OCI-LY3 (cell line): Measurements from ENCODE around the gene NCOA4.
"Not testable (repeated sequence)": the region's sequence is repeated elsewhere in the genome, so short reads cannot be mapped to it uniquely, and the experiment has no call there.

Experiments
- H2AFZ ChIP-seq: fragments of 200-600, 300-600 bp; shearing (Covaris generic); 2 replicates; pipeline ENCODE4 v1.6.0; 2014; ENCODE audit warnings: antibody characterized with exemption, low read depth, low read length
- H3K27ac ChIP-seq: fragments of 200-600, 300-600 bp; sonication (generic); 2 replicates; pipeline ENCODE4 v1.5.1; 2014; ENCODE audit warnings: mild to moderate bottlenecking, low read length, moderate library complexity, mixed read lengths
- H3K27me3 ChIP-seq: fragments of 200-600, 300-600 bp; sonication (generic); 2 replicates; pipeline ENCODE4 v1.6.1; 2014; ENCODE audit warnings: low read depth, low read length, mixed read lengths
- H3K36me3 ChIP-seq: fragments of 200-600, 300-600 bp; sonication (generic); replicated peaks from 2 replicates; pipeline ENCODE3; 2014; ENCODE audit warnings: low read depth, low read length, mixed read lengths
- H3K4me1 ChIP-seq: fragments of 300-600, 200-600 bp; sonication (generic); 2 replicates; pipeline ENCODE4 v1.6.1; 2014; ENCODE audit warnings: low read length, mixed read lengths
- H3K4me2 ChIP-seq: fragments of 200-600, 300-600 bp; sonication (generic); 2 replicates; pipeline ENCODE4 v1.6.1; 2014; ENCODE audit warnings: low read length, mixed read lengths
- H3K4me3 ChIP-seq: fragments of 300-600, 200-600 bp; sonication (generic); 2 replicates; pipeline ENCODE4 v1.5.1; 2014; ENCODE audit warnings: antibody characterized with exemption, mild to moderate bottlenecking, low read length, moderate library complexity
- H3K79me2 ChIP-seq: fragments of 300-600, 200-600 bp; shearing (Covaris generic); 2 replicates; pipeline ENCODE4 v1.6.1; 2014; ENCODE audit warnings: mild to moderate bottlenecking, low read length, mixed read lengths
- H3K9ac ChIP-seq: fragments of 300-600, 200-600 bp; shearing (Covaris generic); 2 replicates; pipeline ENCODE4 v1.6.0; 2014; ENCODE audit warnings: mild to moderate bottlenecking, low read length, moderate library complexity
- H3K9me3 ChIP-seq: fragments of 200-600, 300-600 bp; shearing (Covaris generic); 2 replicates; pipeline ENCODE4 v1.6.1; 2014; ENCODE audit warnings: low read length, mixed read lengths; ENCODE audit not compliant: insufficient read depth
- H4K20me1 ChIP-seq: fragments of 200-600, 300-600 bp; sonication (generic); 2 replicates; pipeline ENCODE4 v1.6.1; 2016; ENCODE audit warnings: low read length, mixed read lengths; ENCODE audit not compliant: insufficient read depth
- CTCF ChIP-seq: fragments of 200-600, 300-600 bp; sonication (generic); IDR thresholded peaks from 2 replicates; pipeline ENCODE4 v1.5.1; 2014; ENCODE audit warnings: antibody characterized with exemption, low read length, low read depth

NCOA4 gene

GRCh38 chr10:45983538-45984186 lies 46.8 kb downstream of the NCOA4 start:
- TF ChIP-seq CTCF: 0 out of 2 replicates have a peak, but pooled peaks have one; percentile 12
- not testable (repeated sequence) for H2AFZ ChIP-seq, H3K79me2 ChIP-seq, H3K4me2 ChIP-seq, H3K27ac ChIP-seq, H3K36me3 ChIP-seq, H3K4me1 ChIP-seq, H3K27me3 ChIP-seq, H3K9me3 ChIP-seq, H4K20me1 ChIP-seq, H3K4me3 ChIP-seq, H3K9ac ChIP-seq

GRCh38 chr10:45981367-45981766 lies 49.1 kb downstream of the NCOA4 start:
- H3K4me1 ChIP-seq, H3K4me2 ChIP-seq, H3K9ac ChIP-seq, H3K4me3 ChIP-seq, H3K27me3 ChIP-seq, H3K27ac ChIP-seq, H3K9me3 ChIP-seq, H3K36me3 ChIP-seq, H4K20me1 ChIP-seq, H2AFZ ChIP-seq: not testable (repeated sequence)
- peaks cover 12% of the 10 kb centered on the region; the same call in 1 of the 2 replicates for H3K79me2 ChIP-seq

- H3K4me3 ChIP-seq, H3K4me2 ChIP-seq, H3K9me3 ChIP-seq, H3K4me1 ChIP-seq, H3K27me3 ChIP-seq, H3K36me3 ChIP-seq, H4K20me1 ChIP-seq, H2AFZ ChIP-seq, H3K9ac ChIP-seq, H3K27ac ChIP-seq: not testable (repeated sequence)
- H3K79me2 ChIP-seq: peaks cover 29% of the 10 kb centered on the region
Observed at GRCh38 chr10:45978554-45978953, 51.9 kb downstream of the NCOA4 start.

GRCh38 chr10:45974041-45974440 lies 56.4 kb downstream of the NCOA4 start:
- not testable (repeated sequence) for H4K20me1 ChIP-seq, H3K36me3 ChIP-seq, H3K9ac ChIP-seq, H3K9me3 ChIP-seq, H3K4me2 ChIP-seq, H3K27ac ChIP-seq, H3K4me1 ChIP-seq, H3K27me3 ChIP-seq, H3K4me3 ChIP-seq, H2AFZ ChIP-seq
- H3K79me2 ChIP-seq: peaks cover 62% of the 10 kb centered on the region

GRCh38 chr10:45972813-45973169 lies 57.6 kb downstream of the NCOA4 start:
- Histone ChIP-seq H3K27ac (peak overlapping the region; percentile 28; the same call in 1 of the 2 replicates), H3K79me2 (peaks cover 65% of the 10 kb centered on the region), H3K4me2 (peak overlapping the region; percentile 66), H3K4me3 (peak overlapping the region; percentile 84), H3K9ac (peak overlapping the region; percentile 74)
- H4K20me1 ChIP-seq, H3K36me3 ChIP-seq, H2AFZ ChIP-seq, H3K9me3 ChIP-seq, H3K27me3 ChIP-seq, H3K4me1 ChIP-seq: not testable (repeated sequence)

GRCh38 chr10:45972106-45972812 lies 58.2 kb downstream of the NCOA4 start, which contains the start of gene TIMM23:
TSS of gene TIMM23 (plus strand) at chr10:45972489. CDS start at chr10:45972625, 136 bp downstream.
- peak within 1 kb of the TSS; percentile 66 for H3K4me2 ChIP-seq
- H3K4me1 ChIP-seq, H3K36me3 ChIP-seq, H3K9me3 ChIP-seq, H4K20me1 ChIP-seq, H3K27me3 ChIP-seq, H2AFZ ChIP-seq: not testable (repeated sequence)
- H3K27ac ChIP-seq: peak within 1 kb of the TSS; percentile 28; the same call in 1 of the 2 replicates
- H3K79me2 ChIP-seq: peaks cover 63% of the 10 kb centered on the region
- H3K4me3 ChIP-seq: peak within 1 kb of the TSS; percentile 84
- H3K9ac ChIP-seq: peak within 1 kb of the TSS; percentile 74

GRCh38 chr10:45971742-45972105 lies 58.7 kb downstream of the NCOA4 start:
- not testable (repeated sequence) for H3K9me3 ChIP-seq, H3K4me1 ChIP-seq, H4K20me1 ChIP-seq, H3K36me3 ChIP-seq, H3K27ac ChIP-seq, H3K27me3 ChIP-seq, H2AFZ ChIP-seq
- Histone ChIP-seq H3K9ac (peak overlapping the region; percentile 48), H3K4me3 (peak overlapping the region; percentile 84), H3K4me2 (peak overlapping the region; percentile 58), H3K79me2 (peaks cover 67% of the 10 kb centered on the region)

GRCh38 chr10:45971019-45971418 lies 59.4 kb downstream of the NCOA4 start:
- peak overlapping the region; percentile 84 for H3K4me3 ChIP-seq
- H3K9me3 ChIP-seq, H3K36me3 ChIP-seq, H3K27ac ChIP-seq, H3K4me1 ChIP-seq, H2AFZ ChIP-seq, H4K20me1 ChIP-seq, H3K27me3 ChIP-seq: not testable (repeated sequence)
- peak overlapping the region; percentile 58 for H3K4me2 ChIP-seq
- peak overlapping the region; percentile 48; the same call in 1 of the 2 replicates for H3K9ac ChIP-seq
- H3K79me2 ChIP-seq: peaks cover 70% of the 10 kb centered on the region
